Stimulated activated CD8-positive, alpha-beta memory T cell treated with anti-CD3 and anti-CD28 coated beads, Interleukin-12 subunit alpha, Interleukin-12 subunit beta, amount 100 ng/mL, for 4 hours (primary cell): ENCODE data around the gene RPLP1.

Source experiments
- DNase-seq: peaks from one replicate; pipeline ENCODE4 v3.0.0-alpha.2; 2020; ENCODE audit warnings: low read depth

RPLP1 gene

DNA sequence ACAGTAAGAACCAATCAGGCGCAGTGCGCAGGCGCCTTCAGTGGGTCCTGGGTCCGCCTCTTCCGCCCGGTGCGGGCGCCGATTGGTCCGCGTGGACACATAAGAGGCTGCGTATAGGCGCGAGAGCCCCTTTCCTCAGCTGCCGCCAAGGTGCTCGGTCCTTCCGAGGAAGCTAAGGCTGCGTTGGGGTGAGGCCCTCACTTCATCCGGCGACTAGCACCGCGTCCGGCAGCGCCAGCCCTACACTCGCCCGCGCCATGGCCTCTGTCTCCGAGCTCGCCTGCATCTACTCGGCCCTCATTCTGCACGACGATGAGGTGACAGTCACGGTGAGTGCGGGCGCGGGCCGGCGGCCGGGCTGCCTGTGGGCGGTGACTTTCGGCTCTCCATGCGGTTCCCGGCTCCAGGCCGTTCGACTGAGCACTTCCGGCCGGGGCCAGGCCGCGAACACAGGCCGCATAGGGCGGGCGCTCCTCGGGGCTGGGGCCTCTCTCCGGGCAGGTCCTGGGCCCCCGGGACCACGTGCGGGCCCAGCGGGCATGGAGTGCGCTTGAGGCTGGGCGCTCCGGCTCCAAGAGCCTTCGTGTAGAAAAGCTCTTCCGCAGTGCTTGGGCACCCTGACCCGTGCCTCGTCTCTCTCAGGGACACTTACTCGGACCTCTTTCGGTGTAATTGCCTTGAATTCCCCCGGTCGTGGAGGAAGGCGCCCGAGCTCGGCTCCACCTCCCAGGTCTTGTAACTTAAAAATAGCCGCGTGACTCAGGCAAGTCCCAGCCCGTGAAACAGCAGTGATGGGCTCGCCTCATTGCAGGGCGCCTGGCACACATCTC is at the start of gene RPLP1:
TSS of gene RPLP1 (plus strand) at position 127 of the 830 bp plus-strand sequence. CDS start at position 258, 131 bp downstream.
- peak; percentile 89 for DNase-seq

DNA sequence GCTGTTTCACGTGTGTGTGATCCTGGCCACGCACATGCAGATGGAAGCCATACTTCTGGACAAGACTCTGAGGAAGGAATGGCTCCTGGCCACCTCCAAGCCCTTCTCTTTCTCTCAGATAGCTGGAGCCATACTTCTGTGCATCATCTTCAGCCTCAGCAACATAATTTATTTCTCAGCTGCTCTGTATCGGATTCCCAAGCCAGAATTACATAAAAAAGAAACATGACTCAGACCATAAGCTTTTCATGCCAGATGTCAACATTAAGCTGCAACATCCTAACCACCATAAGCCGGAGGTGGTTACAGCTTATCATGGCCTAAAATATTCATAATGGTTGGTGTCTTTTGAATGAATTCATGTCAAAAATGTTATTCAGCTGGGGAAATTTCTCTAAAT is 49.0 kb upstream of the RPLP1 start:
- DNase-seq, result no peak

DNA sequence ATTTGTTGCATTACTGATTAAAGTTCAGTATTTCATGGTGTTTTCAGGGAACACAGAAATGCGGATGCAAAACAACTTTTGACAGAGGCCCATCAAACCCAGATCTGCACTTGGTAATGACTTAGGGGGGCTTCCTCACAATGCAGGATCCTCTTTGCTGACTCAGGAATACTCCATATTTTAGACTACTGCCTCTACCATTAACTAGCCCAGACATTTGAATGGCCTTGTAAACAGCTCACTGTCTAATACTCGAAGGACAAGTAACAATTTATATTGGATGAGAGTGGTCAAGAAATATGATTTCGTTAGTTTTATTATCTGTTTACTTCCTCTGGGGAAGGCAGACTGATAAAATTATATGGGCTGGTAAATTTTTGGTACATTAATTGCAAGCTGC is 47.5 kb upstream of the RPLP1 start:
- DNase-seq, result no peak

DNA sequence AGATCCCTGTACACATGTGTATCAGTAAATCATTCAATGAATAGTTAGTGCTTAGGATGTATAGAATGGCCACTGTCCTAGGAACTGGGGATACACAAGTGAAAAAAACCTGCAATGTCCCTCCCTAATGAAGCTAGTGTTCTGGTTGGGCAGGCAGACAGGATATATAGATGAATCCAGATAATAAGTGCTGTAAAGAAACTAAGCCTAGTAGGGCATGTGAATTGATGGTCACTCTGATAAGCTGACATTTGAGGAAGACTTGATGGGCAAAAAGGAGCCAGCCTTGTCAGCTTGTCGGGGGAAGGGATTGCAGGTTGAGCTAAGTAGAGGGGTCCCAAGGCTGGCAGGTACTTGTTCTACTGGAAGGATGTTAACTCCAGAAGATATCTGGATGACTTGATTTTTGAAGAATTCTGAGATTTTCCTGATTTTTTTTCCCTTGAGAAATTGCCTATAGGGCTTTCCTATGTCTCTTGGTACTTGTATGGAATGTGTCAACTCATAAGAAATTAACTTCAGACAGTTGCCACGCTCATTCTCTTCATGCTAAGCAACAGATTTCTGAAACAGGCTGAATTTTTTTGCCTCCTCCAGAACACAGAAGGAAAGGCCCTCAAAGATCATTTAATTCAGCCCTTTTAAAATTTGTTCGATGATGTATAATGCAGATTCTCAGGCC is 44.8 kb upstream of the RPLP1 start:
- DNase-seq, result no peak

DNA sequence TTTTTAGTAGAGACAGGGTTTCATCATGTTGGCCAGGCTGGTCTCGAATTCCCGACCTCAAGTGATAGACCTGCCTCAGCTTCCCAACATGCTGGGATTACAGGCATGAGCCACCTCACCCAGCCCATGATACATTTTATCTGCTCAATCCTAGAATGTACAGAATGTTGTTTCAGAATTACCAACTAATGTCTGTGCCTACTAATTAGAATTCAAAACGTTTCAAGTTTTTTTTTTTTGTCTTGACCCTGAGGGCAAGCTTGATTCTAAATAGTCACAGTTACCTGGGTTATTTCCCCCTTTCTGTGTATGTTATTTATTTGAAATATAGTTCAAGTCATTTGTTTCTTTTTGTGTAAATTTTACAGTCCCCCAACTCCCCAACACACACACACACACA is 43.8 kb upstream of the RPLP1 start:
- DNase-seq, result no peak

DNA sequence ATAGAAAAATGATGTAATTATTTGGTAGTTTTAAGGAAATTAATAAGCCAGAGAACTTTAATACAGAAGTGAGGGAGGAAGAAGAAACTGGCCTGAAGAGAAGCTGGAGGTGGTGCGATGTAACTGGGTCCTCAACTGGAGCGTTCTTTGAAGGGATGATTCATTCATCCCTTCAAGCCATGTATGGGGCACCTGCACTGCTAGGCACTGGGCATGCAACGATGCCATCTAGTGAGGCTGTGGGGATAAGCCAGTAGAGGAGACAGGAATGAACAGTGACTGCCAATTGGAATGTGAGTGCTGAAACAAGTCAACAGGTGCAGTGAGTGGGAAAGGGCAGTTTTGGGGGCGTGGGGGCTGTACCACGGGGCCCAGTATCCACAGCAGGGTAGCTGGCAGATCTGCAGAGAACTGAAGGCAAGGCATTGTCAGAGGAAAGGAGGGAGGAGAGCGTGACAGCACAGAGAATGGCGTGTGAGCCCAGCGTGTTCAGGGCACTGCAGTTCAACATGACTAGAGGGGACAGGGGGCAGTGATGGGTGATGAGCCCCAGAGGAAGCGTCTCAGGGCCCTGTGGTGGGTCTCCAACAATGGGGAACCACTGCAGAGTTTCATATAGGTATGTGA is 42.3 kb upstream of the RPLP1 start:
- no peak for DNase-seq

DNA sequence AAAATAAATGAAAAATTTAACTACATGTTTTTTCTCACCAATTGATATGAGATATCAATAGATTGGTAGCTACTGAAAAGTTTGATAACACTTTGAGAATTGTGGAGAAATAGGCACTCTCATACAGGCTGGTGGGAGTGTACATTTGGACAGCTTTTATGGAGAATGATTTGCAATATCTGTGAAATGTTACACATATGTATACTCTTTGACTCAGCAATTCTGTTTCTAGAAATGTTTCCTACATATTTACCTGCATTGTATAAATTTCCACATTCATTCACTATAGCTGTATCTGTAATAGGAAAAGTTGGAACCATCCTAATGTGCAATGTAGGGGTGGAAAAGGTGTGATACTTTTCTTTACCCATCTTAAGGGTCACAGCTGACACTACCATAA is 40.3 kb upstream of the RPLP1 start:
- DNase-seq, result no peak

DNA sequence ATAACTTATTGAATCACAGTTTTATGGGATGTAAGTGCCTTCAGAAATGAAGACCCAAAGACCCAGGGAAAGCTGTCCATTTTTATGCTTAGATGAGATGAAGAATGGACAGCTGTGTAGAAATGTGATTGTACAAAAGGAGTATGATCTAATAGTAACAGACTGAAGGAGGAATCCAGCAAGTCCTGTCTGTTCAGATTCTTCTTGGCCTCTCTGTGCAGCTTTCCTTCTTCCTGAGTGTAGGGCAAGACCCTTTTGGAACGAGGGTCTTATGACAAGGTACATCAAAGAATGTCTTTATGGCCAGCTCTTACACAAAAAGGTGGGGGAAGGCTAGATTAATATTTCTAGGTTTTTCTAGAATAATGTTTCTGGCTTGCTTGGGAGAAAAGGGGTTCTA is 39.9 kb upstream of the RPLP1 start:
- DNase-seq, result no peak

DNA sequence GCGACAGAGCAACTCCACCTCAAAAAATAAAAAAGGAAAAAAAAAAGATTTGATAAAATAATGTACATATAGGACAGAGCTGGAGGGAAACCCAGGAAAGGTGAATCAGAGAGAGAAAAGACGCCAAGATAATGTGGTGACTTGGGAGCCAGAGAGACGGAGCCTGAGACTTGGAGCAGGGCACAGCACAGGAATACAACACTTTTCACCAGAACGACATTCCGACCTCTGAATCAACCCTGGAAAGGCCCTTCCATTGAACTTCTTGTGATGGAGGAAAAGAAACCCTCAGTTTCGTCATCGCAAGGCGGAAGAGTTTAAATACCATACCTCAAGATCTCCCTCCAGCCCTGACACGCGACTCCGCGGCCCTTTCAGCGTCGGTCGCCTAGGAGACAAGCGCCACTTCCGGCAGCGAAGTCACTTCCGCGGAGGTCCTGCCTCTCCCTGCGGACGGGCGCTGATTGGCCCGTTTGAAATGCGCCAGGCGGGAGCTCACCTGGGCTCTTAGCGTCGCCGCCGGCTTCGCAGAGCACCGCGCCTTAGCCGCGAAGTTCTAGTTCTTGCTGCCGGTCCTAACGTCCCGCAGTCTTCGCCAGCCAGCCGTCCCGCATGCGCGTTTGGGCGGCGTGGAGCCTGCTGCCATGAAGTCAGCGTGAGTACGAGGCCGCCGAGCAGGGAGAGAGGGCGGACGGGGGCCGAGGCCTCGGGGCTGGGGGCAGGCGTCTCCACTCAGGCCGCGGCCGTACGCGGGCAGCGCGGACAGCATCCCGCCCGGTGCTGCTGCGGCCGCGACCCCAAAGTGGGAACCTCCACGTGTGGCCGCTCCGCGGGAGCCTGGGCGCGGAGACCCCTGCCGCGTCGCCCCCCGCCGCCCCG is 38.6 kb upstream of the RPLP1 start, which contains the start of gene KIF23:
TSS of gene KIF23 (plus strand) at position 528 of the 879 bp plus-strand sequence. CDS start at position 645, 117 bp downstream.
- DNase-seq, result peak; percentile 83

DNA sequence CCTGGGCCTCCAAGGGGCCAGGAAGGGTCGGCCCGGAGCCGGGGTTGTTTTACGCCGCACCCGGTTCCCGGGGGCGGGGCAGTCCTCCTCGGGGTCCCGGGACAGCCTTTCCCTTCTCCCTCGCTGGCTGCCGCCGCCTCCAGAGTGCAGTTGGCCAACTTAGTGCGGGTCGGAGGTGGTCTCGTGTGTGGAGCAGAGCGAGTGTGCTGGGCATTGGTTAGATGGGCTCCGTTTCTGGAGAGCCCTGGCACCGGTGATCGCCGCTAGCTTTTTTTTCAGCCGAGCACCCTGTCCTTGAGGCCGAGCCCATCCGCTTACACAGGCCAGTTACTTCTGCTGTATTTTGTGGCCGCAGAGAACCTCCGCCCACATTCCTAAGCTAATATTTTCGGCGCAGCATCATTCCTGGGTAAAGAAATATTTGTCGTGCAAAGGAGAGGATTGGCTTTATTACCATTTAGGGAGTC is 37.9 kb upstream of the RPLP1 start:
- DNase-seq, result no peak

DNA sequence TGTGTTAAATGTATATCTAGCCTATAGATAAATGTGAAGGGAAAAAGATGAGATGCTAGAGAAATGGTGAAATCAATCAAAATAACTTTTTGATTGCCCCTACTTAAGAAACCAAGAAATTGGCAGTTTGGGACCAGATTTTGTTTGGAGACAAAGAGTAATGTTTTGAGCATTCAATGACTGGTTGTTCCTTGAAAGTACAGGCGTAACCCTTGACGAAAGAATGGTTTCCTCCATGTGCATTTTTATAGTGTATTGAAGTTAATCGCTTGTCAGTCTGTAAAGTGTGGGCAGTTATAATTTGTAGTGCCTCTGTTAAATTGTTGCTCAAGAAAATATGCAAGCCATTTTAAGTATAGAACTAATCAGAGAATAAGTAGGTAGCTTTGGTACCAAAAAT is 37.2 kb upstream of the RPLP1 start:
- DNase-seq, result no peak

DNA sequence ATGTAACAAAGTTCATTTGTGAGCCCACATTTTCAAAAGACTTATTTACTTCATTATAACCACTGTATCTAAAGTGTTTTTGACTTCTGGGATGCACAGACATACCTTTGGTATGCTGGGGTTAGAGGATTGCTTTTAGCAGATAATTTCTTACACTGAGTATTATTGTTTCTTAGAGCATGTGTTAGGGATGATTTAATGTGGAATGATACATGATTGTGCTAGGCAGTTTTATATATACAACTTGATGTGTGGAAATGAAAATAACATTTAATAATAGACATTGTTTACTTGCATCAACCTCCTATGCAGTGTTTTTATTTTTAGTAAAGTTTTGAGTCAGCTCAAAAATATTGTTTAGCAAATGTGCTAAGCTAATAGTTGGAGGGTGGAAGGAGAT is 35.0 kb upstream of the RPLP1 start:
- DNase-seq, result no peak

DNA sequence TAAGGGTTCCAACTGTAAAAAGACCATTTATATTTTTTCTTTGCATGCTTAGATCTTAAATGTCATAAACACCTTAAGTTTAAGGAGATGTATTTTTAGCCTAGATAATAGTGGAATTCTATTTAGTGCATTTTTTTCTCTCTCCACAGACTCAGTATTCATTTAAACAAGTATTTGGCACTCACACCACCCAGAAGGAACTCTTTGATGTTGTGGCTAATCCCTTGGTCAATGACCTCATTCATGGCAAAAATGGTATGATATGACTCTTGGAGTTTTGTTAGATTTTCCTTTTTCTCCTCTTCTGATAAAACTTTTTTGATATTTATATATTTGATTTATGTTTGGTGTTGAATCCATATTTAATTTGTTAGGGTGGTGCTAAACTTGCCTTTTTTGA is 31.1 kb upstream of the RPLP1 start:
- DNase-seq, result no peak

DNA sequence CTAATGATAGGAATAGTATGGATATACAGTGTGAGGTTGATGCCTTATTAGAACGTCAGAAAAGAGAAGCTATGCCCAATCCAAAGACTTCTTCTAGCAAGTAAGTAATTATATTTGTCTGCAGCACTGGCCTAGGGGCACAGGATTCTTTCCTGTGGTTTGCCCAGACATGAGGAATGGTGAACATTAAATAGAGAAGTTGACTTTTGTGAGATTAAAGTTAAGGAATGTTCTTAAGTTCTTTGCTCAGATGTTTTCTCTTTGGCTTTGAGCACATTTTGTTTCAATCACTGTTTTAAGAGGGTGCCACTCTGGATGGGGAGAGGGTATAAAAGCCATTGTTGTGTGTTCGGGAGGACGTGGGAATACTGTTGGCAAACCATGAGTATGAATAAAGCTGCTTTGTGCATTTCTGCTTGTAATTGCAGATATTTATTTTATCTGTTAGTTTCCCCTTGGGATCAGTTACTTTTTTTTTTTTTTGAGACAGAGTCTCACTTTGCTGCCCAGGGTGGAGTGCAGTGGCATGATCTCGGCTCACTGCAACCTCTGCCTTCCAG is 30.2 kb upstream of the RPLP1 start:
- no peak for DNase-seq

DNA sequence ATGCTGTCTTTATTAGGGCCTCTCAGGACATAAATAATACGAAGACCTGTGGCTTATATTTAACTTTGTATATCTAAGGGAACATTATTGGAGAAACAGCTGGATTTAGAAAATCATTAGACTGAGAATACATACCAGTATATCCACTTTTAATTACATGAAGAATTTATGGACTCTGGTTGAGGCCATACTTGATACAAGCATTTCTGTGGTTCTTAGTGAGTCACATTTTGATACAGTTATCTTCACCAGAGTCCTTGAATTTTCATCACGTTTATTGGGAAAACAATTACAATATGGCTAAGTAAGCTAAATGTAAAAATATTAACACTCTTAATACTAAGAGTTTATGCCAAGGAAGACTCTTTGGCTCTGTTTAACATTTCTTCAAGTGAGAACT is 28.6 kb upstream of the RPLP1 start:
- no peak for DNase-seq

DNA sequence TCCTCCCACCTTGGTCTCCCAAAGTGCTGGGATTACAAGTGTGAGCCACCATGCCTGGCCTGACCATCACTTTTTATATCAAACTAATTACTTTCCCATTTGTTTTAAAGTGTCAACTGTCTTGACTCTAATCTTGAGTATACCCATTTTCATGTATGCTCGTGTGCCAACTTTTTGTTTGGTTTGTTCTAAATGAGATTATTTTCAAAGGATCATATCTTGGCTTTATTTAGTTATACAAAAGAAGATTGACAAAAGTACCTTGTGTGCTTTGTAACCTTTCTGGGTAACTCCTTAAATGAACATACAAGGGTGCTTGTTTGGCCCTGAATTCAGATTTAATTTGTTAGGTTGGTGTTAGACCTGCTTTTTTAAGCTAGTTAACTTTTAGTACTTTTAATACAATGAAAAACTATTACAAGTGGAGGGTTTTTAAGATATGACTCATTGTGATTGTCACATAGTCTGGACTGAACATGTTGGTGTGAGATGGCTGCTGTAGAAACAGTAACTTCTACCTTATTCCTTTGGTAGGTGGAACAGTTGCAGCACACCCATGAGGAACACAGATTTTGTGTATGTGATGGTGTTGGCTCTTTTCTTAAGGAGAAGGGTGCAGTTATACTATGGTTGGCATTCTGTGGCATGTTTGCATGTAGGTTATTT is 27.7 kb upstream of the RPLP1 start:
- no peak for DNase-seq

DNA sequence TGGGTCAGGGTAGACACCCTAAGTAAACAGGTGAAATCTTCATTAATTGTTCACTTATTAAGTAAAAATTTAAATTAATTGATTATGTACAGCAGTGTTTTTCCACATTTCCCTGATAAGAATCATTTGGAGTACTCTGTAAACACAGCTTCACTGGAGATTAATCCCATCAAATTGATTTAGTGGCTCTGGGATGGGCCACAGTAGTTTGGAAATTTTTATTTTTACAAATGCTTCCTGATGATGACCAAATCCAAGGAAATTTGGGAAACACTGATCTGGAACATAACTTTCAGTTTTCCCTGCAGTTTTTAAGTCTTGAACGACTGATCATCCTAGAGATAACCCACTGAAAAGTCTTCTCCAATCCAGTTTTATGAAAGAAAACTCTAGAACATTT is 18.8 kb upstream of the RPLP1 start:
- no peak for DNase-seq

DNA sequence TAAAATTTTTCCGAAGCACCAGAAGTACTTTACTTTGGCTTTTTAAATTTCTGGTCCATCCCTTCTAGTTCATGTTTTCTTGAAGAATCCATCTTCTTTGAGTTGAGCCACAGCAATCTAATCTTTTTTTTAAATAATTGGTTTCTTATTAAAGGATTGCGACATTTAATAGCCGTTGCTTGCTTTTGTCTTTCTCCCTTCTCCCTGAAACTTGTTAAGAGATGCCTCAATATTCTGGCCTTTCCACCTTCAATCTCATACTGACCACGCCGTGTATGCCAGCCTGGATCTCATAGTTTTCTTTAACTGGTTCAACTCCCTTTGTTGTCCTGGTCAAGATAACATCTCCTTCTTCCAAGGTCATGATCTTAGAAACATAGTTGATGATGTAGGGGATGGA is 18.4 kb upstream of the RPLP1 start:
- DNase-seq, result no peak

DNA sequence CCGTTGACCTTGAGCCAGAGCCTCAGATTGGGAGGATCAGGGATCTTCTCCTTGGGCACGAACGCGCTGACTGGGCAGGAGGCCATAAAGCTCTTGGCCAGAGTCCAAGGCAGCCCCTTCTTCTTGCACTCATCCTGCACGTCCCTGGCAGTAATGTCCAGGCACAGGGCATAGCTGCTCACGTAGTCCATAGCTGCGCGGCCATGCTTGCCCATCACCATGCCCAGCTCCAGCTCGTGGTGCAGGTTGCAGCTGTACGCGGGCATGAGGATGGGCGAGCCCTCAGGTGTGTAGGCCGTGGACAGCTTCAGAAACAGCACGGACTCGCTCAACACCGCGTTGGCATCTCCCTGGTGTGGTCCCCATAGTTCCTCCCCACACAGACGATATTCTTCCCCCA is 17.9 kb upstream of the RPLP1 start:
- no peak for DNase-seq

DNA sequence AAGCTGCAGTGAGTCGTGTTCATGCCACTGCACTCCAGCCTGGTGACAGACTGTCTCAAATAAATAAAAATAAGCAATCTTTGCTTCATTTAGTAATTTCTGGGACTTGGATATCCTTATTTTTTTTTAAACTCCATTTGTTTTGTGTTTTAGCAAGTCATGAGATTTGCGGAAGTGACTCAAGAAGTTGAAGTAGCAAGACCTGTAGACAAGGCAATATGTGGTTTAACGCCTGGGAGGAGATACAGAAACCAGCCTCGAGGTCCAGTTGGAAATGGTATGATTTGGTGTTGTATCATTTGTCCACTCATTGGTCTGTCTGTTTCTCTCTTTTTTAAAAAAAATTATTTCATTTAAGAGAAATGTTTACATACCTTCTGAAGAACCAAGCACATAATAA is 16.6 kb upstream of the RPLP1 start:
- no peak for DNase-seq

DNA sequence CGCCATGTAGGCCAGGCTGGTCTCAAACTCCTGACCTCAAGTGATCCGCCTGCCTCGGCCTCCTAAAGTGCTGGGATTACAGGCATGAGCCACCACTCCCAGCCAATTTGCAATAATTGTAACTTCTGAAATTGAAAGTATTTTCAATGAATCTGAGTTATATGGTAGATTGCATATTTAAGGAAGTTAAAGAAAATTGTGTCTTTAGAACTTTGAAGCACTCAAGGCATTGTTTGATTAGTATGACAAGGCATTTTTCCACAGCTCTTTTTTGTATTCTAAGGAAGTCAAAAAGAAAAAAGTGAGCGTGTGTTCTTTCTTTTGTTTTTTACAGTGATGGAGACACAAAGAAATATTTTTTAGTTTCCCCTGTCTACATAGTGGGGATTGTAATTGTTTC is 15.7 kb upstream of the RPLP1 start:
- DNase-seq, result no peak
